GM18519 (cell line): ENCODE results near the gene MRPL51.
"Not testable (repeated sequence)": the region's sequence is repeated elsewhere in the genome, so short reads cannot be mapped to it uniquely, and the experiment has no call there.

ENCODE experiments used
- ATAC-seq: cut with Tn5 transposase; IDR thresholded peaks from one replicate; pipeline ENCODE4 v1.9.1; 2021; ENCODE audit warnings: mild to moderate bottlenecking, moderate library complexity; ENCODE audit not compliant: unreplicated experiment, low FRiP score

MRPL51 gene

DNA sequence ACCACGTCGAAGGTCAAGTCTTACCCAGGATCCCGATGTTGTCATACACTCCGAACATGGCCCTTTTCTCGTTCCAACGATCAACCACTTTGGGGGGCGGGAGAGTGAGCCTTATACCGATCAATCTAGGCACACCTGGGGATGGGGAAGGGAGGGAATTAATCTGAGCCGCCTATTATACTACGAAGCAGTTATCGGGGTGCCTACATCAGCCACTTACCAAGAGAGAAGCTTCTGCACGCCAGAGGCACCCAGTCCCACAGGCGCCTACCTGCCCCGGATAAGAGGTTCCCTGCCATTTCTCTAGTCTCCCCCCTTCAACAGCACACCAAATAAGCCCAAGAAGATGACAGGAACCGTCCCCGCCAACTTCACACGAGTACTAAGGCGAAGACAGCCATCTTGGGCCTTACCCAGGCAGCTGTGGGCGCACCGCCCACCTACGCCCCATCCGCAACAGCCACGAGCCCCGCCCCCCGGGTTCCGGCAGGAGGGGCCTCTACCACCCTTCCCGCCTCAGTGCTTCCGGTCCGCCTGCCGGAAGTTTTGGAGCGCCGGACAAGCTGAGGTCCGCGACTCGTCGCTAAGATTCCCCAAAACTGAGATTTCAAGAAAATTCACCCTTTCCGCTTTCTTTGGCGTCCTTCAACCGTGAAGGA lies at the start of gene MRPL51:
Gene MRPL51, minus strand, starts transcription at position 425 of the 659 bp plus-strand sequence. Its CDS starts 126 bp downstream, at position 299.
- ATAC-seq = peak; percentile 40

DNA sequence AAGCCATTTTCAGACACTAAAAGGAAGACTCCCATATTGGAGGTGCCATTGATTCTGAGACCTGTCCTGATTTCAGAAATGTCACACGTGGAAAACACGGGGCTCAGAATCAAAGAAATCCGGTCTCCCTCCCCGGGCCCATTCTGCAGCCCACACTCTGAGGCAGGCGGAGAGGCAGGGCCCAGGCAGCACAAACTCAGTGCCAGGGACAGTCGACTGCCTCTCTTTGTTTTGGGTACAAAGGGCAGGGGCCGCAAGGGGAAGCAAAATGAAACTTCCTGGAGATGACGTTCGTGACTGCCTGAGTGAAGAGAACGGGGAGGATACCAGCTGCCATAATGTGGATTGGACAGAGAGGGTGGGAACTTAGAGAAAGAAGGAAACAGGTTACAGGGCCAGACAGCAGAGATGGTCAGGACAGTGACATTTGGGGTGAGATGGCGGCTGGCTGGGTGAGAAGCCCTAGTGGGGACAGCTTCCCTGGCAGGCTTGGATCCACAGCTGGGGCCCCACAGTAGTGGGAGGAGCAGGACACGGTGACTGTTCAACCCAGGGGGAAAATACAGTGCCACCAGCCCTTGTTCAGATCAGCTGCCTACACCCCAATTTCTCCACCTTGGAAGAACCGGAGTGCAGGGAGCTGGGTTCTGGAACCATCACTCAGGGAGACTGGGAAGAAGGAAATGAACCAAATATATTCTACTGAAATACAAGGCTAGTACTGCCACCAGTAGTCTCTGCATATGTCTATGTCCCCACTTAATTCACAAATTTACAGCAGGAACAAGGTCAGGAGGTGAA lies 49.3 kb upstream of the MRPL51 start:
- ATAC-seq = no peak

DNA sequence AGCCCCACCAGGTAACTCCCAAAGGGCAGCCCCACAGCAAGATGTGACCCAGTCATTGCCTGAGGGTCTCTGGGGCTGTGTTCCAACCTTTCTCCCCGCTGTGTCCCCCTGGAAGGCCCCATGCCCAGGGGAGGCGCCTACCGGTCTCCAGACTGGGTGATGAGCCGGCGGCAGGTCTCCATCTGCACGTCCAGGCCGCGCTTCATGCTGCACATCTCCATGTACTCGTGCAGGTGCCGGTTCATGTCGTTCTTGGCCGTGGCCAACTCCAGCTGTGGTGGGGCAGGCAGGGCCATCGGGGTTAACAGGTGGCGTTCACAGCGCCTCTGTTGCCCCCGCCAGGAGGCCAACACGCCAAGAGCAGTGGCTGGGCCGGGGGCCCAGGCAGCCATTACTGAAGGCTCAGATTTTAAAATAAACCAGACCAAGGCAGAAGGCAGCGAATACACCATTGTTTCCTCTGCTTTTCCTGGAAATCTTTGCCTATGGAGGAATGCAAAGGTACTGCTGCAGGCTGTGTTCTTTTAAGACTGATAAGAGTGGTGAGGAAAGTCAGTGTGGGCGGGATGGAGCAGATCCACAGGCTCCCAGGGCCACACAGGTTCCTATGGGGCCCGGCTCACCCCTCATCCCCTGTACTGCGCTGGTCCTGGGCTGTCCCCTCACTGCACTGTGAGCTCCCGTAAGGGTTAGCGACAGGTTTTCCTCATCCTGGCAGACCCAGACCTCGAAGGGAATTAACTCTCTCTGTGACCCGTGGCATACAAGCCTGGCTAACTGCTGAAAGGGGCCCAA lies 48.5 kb upstream of the MRPL51 start:
- ATAC-seq = no peak

DNA sequence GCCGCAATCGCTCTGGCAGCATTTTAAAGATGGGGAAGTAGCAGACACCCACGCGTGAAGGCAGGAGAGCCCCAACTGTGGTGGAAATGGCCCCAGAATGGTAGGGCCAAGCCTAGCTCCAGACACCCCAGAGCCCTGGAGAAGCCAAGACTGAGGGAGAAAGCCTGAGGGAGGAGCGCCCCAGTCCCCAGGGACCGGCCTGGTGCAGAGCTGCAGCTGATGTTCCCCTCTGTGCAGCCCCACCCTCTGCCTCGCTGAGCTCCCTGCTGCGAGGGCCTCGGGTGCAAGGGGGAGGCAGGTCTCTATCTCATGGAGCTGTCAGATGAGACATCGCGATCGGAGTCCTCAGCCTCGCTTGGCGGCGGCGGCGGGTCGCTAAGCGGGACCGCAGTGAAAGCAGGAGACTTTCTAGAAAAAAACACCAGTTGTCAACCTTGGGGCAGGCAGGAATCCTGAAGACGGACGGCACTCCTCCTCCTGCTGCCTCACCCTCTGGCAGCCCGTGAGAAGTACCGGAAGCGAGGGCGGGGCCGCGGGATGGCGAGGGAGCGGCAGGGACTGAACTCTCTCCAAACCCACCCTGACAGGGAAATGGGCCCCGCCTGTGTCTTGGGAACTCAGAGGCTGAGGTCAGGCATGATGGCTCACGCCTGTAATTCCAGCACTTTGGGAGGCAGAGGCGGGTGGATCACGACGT lies 47.3 kb upstream of the MRPL51 start:
- ATAC-seq = no peak

DNA sequence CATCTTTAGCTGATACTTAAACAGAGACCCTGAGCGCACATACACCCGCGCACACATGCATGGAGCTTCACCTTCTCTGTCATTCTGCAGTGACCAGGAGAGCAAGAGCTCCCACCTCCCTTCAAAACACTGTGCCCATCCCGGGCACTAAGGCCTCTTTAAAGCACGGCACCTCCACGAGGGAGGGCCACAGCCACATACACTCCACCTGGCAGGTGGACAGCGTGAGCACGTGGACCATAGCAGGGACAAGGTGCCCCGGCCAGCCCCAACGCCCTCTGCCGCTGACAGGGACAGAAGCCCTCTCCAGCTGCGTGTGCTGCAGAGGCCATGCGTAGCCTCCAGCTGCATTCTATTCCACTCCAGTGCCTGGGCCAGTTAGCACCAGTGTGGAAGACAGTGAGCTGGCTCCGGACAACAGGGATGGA lies 46.7 kb upstream of the MRPL51 start:
- no peak for ATAC-seq

DNA sequence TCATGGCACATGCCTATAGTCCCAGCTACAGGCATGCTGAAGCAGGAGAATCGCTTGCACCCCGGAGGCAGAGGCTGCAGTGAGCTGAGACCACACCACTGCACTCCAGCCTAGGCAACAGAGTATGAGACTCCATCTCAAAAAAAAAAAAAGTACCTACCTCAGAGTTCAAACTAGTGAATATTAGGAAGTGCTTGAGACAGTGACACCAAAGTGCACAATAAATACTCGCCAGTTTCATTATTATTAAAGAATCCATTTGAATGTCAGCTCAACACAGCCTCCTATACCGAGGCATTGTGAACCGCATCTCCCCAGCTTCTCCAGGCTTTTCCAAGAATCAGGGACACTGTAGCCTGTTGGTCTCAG lies 46.2 kb upstream of the MRPL51 start:
- ATAC-seq = no peak

DNA sequence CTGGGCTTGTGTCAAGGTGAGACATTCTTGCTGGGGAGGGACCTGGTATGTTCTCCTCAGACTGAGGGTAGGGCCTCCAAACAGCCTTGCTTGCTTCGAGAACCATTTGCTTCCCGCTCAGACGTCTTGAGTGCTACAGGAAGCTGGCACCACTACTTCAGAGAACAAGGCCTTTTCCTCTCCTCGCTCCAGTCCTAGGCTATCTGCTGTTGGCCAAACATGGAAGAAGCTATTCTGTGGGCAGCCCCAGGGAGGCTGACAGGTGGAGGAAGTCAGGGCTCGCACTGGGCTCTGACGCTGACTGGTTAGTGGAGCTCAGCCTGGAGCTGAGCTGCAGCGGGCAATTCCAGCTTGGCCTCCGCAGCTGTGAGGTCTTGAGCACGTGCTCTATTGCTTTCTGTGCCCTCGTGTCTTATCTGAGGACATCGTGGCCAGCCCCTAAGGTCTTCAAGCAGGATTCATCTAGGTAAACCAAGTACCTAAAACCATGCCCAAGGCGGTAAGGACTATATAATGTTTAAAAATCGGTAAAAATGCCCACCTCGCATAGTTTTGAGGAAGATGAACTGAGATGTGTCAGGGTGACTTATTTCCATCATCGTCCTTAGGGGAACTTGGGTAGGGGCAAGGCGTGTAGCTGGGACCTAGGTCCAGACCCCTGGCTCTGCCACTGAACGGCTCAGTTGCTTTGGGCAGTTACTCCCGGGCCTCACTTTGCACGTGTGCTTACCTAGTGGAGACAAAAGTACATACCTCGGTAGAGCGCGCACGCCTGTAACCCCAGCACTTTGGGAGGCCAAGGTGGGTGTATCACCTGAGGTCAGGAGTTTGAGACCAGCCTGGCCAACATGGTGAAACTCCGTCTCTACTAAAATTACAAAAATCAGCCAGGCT lies 45.6 kb upstream of the MRPL51 start:
- no peak for ATAC-seq

DNA sequence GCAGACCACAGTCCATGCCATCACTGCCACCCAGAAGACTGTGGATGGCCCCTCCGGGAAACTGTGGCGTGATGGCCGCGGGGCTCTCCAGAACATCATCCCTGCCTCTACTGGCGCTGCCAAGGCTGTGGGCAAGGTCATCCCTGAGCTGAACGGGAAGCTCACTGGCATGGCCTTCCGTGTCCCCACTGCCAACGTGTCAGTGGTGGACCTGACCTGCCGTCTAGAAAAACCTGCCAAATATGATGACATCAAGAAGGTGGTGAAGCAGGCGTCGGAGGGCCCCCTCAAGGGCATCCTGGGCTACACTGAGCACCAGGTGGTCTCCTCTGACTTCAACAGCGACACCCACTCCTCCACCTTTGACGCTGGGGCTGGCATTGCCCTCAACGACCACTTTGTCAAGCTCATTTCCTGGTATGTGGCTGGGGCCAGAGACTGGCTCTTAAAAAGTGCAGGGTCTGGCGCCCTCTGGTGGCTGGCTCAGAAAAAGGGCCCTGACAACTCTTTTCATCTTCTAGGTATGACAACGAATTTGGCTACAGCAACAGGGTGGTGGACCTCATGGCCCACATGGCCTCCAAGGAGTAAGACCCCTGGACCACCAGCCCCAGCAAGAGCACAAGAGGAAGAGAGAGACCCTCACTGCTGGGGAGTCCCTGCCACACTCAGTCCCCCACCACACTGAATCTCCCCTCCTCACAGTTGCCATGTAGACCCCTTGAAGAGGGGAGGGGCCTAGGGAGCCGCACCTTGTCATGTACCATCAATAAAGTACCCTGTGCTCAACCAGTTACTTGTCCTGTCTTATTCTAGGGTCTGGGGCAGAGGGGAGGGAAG lies 44.7 kb upstream of the MRPL51 start:
- ATAC-seq = not testable (repeated sequence)

DNA sequence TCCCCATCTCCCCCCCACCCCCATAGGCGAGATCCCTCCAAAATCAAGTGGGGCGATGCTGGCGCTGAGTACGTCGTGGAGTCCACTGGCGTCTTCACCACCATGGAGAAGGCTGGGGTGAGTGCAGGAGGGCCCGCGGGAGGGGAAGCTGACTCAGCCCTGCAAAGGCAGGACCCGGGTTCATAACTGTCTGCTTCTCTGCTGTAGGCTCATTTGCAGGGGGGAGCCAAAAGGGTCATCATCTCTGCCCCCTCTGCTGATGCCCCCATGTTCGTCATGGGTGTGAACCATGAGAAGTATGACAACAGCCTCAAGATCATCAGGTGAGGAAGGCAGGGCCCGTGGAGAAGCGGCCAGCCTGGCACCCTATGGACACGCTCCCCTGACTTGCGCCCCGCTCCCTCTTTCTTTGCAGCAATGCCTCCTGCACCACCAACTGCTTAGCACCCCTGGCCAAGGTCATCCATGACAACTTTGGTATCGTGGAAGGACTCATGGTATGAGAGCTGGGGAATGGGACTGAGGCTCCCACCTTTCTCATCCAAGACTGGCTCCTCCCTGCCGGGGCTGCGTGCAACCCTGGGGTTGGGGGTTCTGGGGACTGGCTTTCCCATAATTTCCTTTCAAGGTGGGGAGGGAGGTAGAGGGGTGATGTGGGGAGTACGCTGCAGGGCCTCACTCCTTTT lies 44.0 kb upstream of the MRPL51 start:
- ATAC-seq = no peak

DNA sequence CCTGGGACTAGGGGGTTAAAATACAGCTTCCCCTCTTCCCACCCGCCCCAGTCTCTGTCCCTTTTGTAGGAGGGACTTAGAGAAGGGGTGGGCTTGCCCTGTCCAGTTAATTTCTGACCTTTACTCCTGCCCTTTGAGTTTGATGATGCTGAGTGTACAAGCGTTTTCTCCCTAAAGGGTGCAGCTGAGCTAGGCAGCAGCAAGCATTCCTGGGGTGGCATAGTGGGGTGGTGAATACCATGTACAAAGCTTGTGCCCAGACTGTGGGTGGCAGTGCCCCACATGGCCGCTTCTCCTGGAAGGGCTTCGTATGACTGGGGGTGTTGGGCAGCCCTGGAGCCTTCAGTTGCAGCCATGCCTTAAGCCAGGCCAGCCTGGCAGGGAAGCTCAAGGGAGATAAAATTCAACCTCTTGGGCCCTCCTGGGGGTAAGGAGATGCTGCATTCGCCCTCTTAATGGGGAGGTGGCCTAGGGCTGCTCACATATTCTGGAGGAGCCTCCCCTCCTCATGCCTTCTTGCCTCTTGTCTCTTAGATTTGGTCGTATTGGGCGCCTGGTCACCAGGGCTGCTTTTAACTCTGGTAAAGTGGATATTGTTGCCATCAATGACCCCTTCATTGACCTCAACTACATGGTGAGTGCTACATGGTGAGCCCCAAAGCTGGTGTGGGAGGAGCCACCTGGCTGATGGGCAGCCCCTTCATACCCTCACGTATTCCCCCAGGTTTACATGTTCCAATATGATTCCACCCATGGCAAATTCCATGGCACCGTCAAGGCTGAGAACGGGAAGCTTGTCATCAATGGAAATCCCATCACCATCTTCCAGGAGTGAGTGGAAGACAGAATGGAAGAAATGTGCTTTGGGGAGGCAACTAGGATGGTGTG lies 43.1 kb upstream of the MRPL51 start:
- no peak for ATAC-seq

DNA sequence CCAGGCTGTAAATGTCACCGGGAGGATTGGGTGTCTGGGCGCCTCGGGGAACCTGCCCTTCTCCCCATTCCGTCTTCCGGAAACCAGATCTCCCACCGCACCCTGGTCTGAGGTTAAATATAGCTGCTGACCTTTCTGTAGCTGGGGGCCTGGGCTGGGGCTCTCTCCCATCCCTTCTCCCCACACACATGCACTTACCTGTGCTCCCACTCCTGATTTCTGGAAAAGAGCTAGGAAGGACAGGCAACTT lies 42.6 kb upstream of the MRPL51 start:
- no peak for ATAC-seq

DNA sequence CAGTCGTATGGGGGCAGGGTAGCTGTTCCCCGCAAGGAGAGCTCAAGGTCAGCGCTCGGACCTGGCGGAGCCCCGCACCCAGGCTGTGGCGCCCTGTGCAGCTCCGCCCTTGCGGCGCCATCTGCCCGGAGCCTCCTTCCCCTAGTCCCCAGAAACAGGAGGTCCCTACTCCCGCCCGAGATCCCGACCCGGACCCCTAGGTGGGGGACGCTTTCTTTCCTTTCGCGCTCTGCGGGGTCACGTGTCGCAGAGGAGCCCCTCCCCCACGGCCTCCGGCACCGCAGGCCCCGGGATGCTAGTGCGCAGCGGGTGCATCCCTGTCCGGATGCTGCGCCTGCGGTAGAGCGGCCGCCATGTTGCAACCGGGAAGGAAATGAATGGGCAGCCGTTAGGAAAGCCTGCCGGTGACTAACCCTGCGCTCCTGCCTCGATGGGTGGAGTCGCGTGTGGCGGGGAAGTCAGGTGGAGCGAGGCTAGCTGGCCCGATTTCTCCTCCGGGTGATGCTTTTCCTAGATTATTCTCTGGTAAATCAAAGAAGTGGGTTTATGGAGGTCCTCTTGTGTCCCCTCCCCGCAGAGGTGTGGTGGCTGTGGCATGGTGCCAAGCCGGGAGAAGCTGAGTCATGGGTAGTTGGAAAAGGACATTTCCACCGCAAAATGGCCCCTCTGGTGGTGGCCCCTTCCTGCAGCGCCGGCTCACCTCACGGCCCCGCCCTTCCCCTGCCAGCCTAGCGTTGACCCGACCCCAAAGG lies 42.1 kb upstream of the MRPL51 start:
- ATAC-seq = no peak

DNA sequence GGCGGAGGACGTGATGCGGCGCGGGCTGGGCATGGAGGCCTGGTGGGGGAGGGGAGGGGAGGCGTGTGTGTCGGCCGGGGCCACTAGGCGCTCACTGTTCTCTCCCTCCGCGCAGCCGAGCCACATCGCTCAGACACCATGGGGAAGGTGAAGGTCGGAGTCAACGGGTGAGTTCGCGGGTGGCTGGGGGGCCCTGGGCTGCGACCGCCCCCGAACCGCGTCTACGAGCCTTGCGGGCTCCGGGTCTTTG lies 41.6 kb upstream of the MRPL51 start:
- no peak for ATAC-seq

DNA sequence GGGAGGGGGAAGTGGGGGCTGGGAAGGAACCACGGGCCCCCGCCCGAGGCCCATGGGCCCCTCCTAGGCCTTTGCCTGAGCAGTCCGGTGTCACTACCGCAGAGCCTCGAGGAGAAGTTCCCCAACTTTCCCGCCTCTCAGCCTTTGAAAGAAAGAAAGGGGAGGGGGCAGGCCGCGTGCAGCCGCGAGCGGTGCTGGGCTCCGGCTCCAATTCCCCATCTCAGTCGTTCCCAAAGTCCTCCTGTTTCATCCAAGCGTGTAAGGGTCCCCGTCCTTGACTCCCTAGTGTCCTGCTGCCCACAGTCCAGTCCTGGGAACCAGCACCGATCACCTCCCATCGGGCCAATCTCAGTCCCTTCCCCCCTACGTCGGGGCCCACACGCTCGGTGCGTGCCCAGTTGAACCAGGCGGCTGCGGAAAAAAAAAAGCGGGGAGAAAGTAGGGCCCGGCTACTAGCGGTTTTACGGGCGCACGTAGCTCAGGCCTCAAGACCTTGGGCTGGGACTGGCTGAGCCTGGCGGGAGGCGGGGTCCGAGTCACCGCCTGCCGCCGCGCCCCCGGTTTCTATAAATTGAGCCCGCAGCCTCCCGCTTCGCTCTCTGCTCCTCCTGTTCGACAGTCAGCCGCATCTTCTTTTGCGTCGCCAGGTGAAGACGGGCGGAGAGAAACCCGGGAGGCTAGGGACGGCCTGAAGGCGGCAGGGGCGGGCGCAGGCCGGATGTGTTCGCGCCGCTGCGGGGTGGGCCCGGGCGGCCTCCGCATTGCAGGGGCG lies 41.0 kb upstream of the MRPL51 start, which contains the start of gene GAPDH:
Gene GAPDH, plus strand, starts transcription at position 595 of the 772 bp plus-strand sequence. CDS start 316 bp downstream, outside the sequence.
- peak; percentile 34 for ATAC-seq

DNA sequence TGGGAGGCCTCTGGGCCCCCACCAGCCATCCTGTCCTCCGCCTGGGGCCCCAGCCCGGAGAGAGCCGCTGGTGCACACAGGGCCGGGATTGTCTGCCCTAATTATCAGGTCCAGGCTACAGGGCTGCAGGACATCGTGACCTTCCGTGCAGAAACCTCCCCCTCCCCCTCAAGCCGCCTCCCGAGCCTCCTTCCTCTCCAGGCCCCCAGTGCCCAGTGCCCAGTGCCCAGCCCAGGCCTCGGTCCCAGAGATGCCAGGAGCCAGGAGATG lies 40.5 kb upstream of the MRPL51 start:
- peak; percentile 8 for ATAC-seq

DNA sequence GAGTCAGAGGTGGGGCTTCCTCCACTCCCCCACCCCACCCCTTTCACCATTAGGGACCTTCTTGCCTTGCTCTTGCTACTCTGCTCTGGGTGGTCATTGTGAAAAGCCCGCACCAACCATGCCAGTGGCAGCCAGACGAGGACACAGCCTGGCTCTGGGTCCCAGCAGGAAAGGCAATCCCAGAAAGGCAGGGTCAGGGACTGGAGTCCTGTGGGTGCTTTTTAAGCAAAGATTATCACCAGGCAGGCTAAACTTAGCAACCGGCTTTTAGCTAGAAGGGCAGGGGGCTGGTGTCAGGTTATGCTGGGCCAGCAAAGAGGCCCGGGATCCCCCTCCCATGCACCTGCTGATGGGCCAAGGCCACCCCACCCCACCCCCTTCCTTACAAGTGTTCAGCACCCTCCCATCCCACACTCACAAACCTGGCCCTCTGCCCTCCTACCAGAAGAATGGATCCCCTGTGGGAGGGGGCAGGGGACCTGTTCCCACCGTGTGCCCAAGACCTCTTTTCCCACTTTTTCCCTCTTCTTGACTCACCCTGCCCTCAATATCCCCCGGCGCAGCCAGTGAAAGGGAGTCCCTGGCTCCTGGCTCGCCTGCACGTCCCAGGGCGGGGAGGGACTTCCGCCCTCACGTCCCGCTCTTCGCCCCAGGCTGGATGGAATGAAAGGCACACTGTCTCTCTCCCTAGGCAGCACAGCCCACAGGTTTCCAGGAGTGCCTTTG lies 40.0 kb upstream of the MRPL51 start:
- peak; percentile 14 for ATAC-seq
